ENCODE data around the gene TBC1D3B.

TBC1D3B gene

GRCh38 chr17:36153895-36154610 is 22.4 kb downstream of the TBC1D3B start:
- H3K27ac ChIP-seq (ENCODE audit: low read depth, low read length): no peak overlapping the region
- peaks cover 6% of the 10 kb centered on the region for H3K4me1 ChIP-seq (ENCODE audit: control insufficient read depth, insufficient read depth, low read length, unreplicated experiment)
- no peak overlapping the region for H3K4me3 ChIP-seq (ENCODE audit: low read depth, low read length)
- no peak overlapping the region for H2AFZ ChIP-seq (ENCODE audit: low read length, unreplicated experiment)
- peaks cover 20% of the 10 kb centered on the region; the same call in 1 of the 2 replicates for H3K27me3 ChIP-seq (ENCODE audit: insufficient read depth, low read length)
- H3K36me3 ChIP-seq (ENCODE audit: insufficient read depth, low read length): no peaks in the 10 kb centered on the region
- H3K79me2 ChIP-seq (ENCODE audit: control insufficient read depth, insufficient read depth, low read length, unreplicated experiment): no peaks in the 10 kb centered on the region

DNA sequence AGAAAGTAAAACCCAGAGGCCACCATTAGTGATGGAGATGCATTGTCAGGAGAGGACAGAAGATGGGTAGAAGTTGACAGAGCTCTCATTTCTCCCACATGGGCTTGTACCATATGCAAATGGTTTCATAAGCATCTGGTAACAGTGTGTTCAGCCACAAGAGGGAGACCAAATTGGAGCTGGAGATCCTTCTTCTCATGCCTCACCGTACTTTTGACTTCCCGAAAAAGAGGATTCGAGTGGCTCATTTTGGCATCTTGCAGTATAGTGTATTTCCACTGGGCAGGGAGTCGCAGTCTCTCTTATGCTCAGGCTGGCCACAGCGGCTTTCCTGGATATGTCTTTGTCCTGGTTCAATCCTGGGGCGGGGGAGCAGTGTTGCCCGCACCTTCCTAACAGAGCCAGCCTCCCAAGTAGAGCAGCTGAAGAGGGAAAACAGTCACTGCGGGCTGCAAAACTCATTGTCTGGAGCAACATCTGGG is 23.8 kb downstream of the TBC1D3B start:
- peaks cover 7% of the 10 kb centered on the region for H3K4me1 ChIP-seq (ENCODE audit: control insufficient read depth, insufficient read depth, low read length, unreplicated experiment)
- H2AFZ ChIP-seq (ENCODE audit: low read length, unreplicated experiment): no peak overlapping the region
- no peak overlapping the region for H3K27ac ChIP-seq (ENCODE audit: low read depth, low read length)
- H3K4me3 ChIP-seq (ENCODE audit: low read depth, low read length): no peak overlapping the region
- H3K36me3 ChIP-seq (ENCODE audit: insufficient read depth, low read length): no peaks in the 10 kb centered on the region
- no peaks in the 10 kb centered on the region for H3K79me2 ChIP-seq (ENCODE audit: control insufficient read depth, insufficient read depth, low read length, unreplicated experiment)
- H3K27me3 ChIP-seq (ENCODE audit: insufficient read depth, low read length): peaks cover 20% of the 10 kb centered on the region; the same call in 1 of the 2 replicates

DNA sequence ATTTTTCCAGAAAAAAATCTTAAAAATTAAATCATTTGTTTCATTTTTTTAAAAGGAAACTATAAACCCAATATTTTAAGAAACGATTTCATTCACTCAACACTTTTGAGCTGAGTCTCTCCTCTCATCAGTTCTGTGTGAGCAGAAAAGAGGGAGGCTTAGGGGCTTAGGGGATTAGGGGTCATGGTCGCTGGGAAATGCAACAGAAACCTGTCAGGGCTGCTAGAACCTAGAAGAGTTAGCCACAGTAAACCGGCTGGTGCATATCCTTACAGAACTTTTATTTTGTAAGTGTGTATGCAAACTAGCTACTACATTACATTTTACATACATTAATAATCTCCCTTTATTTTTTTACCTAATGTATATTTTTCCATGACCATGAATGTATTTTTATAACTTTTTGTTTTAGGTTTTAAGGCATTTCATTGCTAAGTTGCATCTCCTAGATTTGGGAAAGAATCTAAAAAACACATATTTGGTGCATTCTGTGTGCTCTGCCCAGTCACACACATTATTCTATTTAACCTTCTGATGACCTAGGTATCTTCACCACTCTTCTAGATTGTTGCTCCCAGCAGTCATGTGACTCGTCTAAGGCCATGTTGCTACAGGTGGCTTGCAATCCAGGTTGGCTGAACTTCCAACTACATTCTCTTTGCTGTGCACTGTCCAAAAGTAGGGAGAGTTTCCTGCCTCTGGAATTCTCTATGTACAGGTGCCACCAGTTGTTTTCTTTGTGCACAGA is 24.4 kb downstream of the TBC1D3B start:
- H3K79me2 ChIP-seq (ENCODE audit: control insufficient read depth, insufficient read depth, low read length, unreplicated experiment): no peaks in the 10 kb centered on the region
- H3K4me1 ChIP-seq (ENCODE audit: control insufficient read depth, insufficient read depth, low read length, unreplicated experiment): peaks cover 7% of the 10 kb centered on the region
- H2AFZ ChIP-seq (ENCODE audit: low read length, unreplicated experiment): no peak overlapping the region
- H3K27me3 ChIP-seq (ENCODE audit: insufficient read depth, low read length): peaks cover 20% of the 10 kb centered on the region; the same call in 1 of the 2 replicates
- no peak overlapping the region for H3K4me3 ChIP-seq (ENCODE audit: low read depth, low read length)
- H3K36me3 ChIP-seq (ENCODE audit: insufficient read depth, low read length): no peaks in the 10 kb centered on the region
- no peak overlapping the region for H3K27ac ChIP-seq (ENCODE audit: low read depth, low read length)

- Histone ChIP-seq H2AFZ (ENCODE audit: low read length, unreplicated experiment) (peak overlapping the region; percentile 56), H3K79me2 (ENCODE audit: control insufficient read depth, insufficient read depth, low read length, unreplicated experiment) (no peaks in the 10 kb centered on the region), H3K27ac (ENCODE audit: low read depth, low read length) (no peak overlapping the region), H3K27me3 (ENCODE audit: insufficient read depth, low read length) (peaks cover 23% of the 10 kb centered on the region), H3K36me3 (ENCODE audit: insufficient read depth, low read length) (no peaks in the 10 kb centered on the region), H3K4me1 (ENCODE audit: control insufficient read depth, insufficient read depth, low read length, unreplicated experiment) (peaks cover 7% of the 10 kb centered on the region), H3K4me3 (ENCODE audit: low read depth, low read length) (peak overlapping the region; percentile 64)
Measured at GRCh38 chr17:36149296-36149820, 27.1 kb downstream of the TBC1D3B start.

GRCh38 chr17:36148559-36149295 is 27.7 kb downstream of the TBC1D3B start:
- peaks cover 17% of the 10 kb centered on the region for H3K27me3 ChIP-seq (ENCODE audit: insufficient read depth, low read length)
- H3K36me3 ChIP-seq (ENCODE audit: insufficient read depth, low read length): no peaks in the 10 kb centered on the region
- peak overlapping the region; percentile 56 for H2AFZ ChIP-seq (ENCODE audit: low read length, unreplicated experiment)
- peak overlapping the region; percentile 64 for H3K4me3 ChIP-seq (ENCODE audit: low read depth, low read length)
- H3K79me2 ChIP-seq (ENCODE audit: control insufficient read depth, insufficient read depth, low read length, unreplicated experiment): no peaks in the 10 kb centered on the region
- H3K4me1 ChIP-seq (ENCODE audit: control insufficient read depth, insufficient read depth, low read length, unreplicated experiment): peaks cover 7% of the 10 kb centered on the region
- no peak overlapping the region for H3K27ac ChIP-seq (ENCODE audit: low read depth, low read length)

DNA sequence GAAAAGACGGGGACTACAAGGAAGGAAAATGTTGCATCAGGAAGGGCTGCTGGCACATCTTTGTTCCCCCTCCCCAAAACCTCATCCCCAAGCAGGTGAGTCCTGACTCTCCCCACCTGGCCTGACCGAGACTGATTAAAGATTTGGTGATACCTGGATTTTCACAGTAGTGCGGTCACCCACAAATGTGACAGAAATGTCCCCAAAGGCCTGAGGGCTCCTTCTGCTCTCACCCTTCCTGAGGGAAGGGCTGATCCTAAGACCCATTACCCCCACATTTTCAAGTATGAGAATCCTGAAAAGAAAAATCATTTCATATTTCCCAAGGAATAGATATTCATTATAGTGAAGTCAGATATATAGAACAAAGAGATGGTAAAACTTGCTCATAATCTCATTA is 28.8 kb downstream of the TBC1D3B start:
- H3K4me1 ChIP-seq (ENCODE audit: control insufficient read depth, insufficient read depth, low read length, unreplicated experiment): peaks cover 7% of the 10 kb centered on the region
- H3K27me3 ChIP-seq (ENCODE audit: insufficient read depth, low read length): peaks cover 15% of the 10 kb centered on the region
- H3K27ac ChIP-seq (ENCODE audit: low read depth, low read length): no peak overlapping the region
- H3K36me3 ChIP-seq (ENCODE audit: insufficient read depth, low read length): no peaks in the 10 kb centered on the region
- H2AFZ ChIP-seq (ENCODE audit: low read length, unreplicated experiment): no peak overlapping the region
- no peaks in the 10 kb centered on the region for H3K79me2 ChIP-seq (ENCODE audit: control insufficient read depth, insufficient read depth, low read length, unreplicated experiment)
- H3K4me3 ChIP-seq (ENCODE audit: low read depth, low read length): no peak overlapping the region

GRCh38 chr17:36144981-36145729 is 31.3 kb downstream of the TBC1D3B start:
- Histone ChIP-seq H3K4me3 (ENCODE audit: low read depth, low read length) (no peak overlapping the region), H3K27me3 (ENCODE audit: insufficient read depth, low read length) (peaks cover 29% of the 10 kb centered on the region), H3K36me3 (ENCODE audit: insufficient read depth, low read length) (no peaks in the 10 kb centered on the region), H3K27ac (ENCODE audit: low read depth, low read length) (no peak overlapping the region), H3K4me1 (ENCODE audit: control insufficient read depth, insufficient read depth, low read length, unreplicated experiment) (peaks cover 7% of the 10 kb centered on the region), H3K79me2 (ENCODE audit: control insufficient read depth, insufficient read depth, low read length, unreplicated experiment) (no peaks in the 10 kb centered on the region), H2AFZ (ENCODE audit: low read length, unreplicated experiment) (no peak overlapping the region)

DNA sequence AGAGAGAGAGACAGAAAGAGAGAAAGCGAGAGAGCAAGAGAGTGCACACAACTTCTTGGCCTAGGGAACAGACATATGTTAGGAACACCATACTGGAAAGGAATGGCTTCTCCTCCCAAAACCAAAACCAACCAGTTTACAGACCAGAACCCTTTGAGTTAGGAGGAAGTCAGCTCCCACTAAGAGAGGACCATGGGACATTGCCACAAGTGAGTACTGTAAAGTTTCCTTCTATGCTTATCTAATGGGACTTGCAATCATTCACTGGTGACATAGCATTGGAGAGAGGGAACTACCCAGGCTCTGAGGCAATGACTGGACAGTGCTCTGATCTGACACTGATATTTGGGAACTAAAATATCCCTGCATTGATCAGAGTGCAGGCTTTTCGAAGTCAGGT is 32.4 kb downstream of the TBC1D3B start:
- no peaks in the 10 kb centered on the region for H3K36me3 ChIP-seq (ENCODE audit: insufficient read depth, low read length)
- no peak overlapping the region for H2AFZ ChIP-seq (ENCODE audit: low read length, unreplicated experiment)
- H3K27ac ChIP-seq (ENCODE audit: low read depth, low read length): no peak overlapping the region
- H3K79me2 ChIP-seq (ENCODE audit: control insufficient read depth, insufficient read depth, low read length, unreplicated experiment): no peaks in the 10 kb centered on the region
- H3K27me3 ChIP-seq (ENCODE audit: insufficient read depth, low read length): peaks cover 29% of the 10 kb centered on the region
- H3K4me1 ChIP-seq (ENCODE audit: control insufficient read depth, insufficient read depth, low read length, unreplicated experiment): peaks cover under 1% of the 10 kb centered on the region
- no peak overlapping the region for H3K4me3 ChIP-seq (ENCODE audit: low read depth, low read length)

- no peaks in the 10 kb centered on the region for H3K36me3 ChIP-seq (ENCODE audit: insufficient read depth, low read length)
- no peaks in the 10 kb centered on the region for H3K79me2 ChIP-seq (ENCODE audit: control insufficient read depth, insufficient read depth, low read length, unreplicated experiment)
- H3K27ac ChIP-seq (ENCODE audit: low read depth, low read length): no peak overlapping the region
- H3K27me3 ChIP-seq (ENCODE audit: insufficient read depth, low read length): peaks cover 31% of the 10 kb centered on the region
- H2AFZ ChIP-seq (ENCODE audit: low read length, unreplicated experiment): no peak overlapping the region
- no peak overlapping the region for H3K4me3 ChIP-seq (ENCODE audit: low read depth, low read length)
- H3K4me1 ChIP-seq (ENCODE audit: control insufficient read depth, insufficient read depth, low read length, unreplicated experiment): no peaks in the 10 kb centered on the region
Measured at GRCh38 chr17:36142806-36143205, 33.6 kb downstream of the TBC1D3B start.

- no peaks in the 10 kb centered on the region for H3K79me2 ChIP-seq (ENCODE audit: control insufficient read depth, insufficient read depth, low read length, unreplicated experiment)
- no peak overlapping the region for H2AFZ ChIP-seq (ENCODE audit: low read length, unreplicated experiment)
- H3K27me3 ChIP-seq (ENCODE audit: insufficient read depth, low read length): peaks cover 34% of the 10 kb centered on the region
- H3K27ac ChIP-seq (ENCODE audit: low read depth, low read length): no peak overlapping the region
- no peaks in the 10 kb centered on the region for H3K36me3 ChIP-seq (ENCODE audit: insufficient read depth, low read length)
- H3K4me1 ChIP-seq (ENCODE audit: control insufficient read depth, insufficient read depth, low read length, unreplicated experiment): no peaks in the 10 kb centered on the region
- no peak overlapping the region for H3K4me3 ChIP-seq (ENCODE audit: low read depth, low read length)
Measured at GRCh38 chr17:36142235-36142634, 34.2 kb downstream of the TBC1D3B start.
